Measurements from ENCODE around the gene ID3. TPM values are rescaled to one million over a fixed set of nuclear protein-coding genes. Genes with fewer than 3 reads are reported as not detected.

Gene ID3
- total RNA-seq, 1 experiment from 2014 or later, result 39.6 TPM

DNA sequence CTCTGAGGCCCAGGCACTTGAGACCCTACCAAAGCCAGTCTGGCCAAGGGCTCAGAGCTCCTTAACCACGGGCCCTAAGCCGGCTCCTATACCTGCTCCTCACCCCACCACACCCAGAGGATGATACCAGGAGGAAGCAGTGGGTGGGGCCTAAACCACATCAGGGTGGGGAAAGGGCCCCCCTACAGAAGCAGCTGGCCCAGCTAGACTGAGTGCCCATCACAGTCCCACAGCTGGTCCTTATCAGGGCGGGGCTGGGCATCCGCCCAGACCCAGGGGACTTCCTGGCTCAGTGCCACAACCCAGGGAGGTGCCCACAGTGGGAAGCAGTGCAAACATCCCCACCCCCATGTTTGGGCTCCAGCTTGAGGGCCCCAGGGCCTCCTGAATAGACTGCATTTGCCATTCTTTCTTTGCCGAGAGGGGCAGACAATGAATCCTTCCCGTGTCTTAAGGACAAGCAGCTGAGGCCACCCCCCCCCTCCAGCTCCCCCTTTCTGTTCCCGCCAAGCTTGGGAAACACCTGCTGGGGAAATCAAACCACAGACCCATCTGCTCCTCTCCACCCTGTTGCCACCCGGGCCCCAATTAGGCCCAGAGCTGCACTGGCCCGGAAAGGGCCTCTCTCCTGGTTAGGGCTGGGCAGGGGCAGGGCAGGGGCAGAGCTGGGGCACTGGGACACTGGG is 34.4 kb downstream of the ID3 start:
- no peak for ATAC-seq
- H3K27ac ChIP-seq (ENCODE audit: low read length), result no peak overlapping the region

DNA sequence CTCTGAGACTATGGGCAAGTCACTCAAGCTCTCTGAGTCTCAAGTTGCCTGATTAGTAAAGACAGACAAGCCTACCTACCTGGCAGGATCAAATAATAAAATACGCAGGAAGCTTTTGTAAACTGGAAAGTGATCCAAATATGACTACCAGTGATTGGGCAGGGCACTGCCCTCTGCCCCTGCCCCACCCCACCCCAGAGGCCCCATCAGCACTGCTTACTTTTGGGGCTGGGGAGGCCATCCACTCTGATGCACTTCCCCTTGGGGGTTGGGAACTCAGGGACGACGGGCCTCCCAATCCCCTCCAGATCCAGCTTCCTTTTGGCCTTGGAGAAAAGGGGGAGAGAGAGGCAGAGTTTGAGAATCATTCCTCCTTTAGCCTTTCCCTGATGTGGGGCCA is 35.1 kb downstream of the ID3 start:
- Histone ChIP-seq H3K36me3 (ENCODE audit: control insufficient read depth, insufficient read depth, low read length) (no peaks in the 10 kb centered on the region), H3K4me3 (ENCODE audit: low read depth in 2 of 2, low read length in 2 of 2) (no peak overlapping the region), H3K9me3 (ENCODE audit: control insufficient read depth, insufficient read depth, low read depth, low read length) (no peaks in the 10 kb centered on the region), H3K4me1 (ENCODE audit: control insufficient read depth, insufficient read depth, low read length) (peaks cover 17% of the 10 kb centered on the region), H3K27me3 (ENCODE audit: control insufficient read depth, insufficient read depth, low read length) (no peaks in the 10 kb centered on the region), H3K27ac (ENCODE audit: low read length) (no peak overlapping the region)
- POLR2A ChIA-PET, result no interaction called here
- TF ChIP-seq, protein P1, sequence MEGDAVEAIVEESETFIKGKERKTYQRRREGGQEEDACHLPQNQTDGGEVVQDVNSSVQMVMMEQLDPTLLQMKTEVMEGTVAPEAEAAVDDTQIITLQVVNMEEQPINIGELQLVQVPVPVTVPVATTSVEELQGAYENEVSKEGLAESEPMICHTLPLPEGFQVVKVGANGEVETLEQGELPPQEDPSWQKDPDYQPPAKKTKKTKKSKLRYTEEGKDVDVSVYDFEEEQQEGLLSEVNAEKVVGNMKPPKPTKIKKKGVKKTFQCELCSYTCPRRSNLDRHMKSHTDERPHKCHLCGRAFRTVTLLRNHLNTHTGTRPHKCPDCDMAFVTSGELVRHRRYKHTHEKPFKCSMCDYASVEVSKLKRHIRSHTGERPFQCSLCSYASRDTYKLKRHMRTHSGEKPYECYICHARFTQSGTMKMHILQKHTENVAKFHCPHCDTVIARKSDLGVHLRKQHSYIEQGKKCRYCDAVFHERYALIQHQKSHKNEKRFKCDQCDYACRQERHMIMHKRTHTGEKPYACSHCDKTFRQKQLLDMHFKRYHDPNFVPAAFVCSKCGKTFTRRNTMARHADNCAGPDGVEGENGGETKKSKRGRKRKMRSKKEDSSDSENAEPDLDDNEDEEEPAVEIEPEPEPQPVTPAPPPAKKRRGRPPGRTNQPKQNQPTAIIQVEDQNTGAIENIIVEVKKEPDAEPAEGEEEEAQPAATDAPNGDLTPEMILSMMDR (IDR thresholded peaks at IDR 0.05), result no peak
- TF ChIP-seq, protein P2, sequence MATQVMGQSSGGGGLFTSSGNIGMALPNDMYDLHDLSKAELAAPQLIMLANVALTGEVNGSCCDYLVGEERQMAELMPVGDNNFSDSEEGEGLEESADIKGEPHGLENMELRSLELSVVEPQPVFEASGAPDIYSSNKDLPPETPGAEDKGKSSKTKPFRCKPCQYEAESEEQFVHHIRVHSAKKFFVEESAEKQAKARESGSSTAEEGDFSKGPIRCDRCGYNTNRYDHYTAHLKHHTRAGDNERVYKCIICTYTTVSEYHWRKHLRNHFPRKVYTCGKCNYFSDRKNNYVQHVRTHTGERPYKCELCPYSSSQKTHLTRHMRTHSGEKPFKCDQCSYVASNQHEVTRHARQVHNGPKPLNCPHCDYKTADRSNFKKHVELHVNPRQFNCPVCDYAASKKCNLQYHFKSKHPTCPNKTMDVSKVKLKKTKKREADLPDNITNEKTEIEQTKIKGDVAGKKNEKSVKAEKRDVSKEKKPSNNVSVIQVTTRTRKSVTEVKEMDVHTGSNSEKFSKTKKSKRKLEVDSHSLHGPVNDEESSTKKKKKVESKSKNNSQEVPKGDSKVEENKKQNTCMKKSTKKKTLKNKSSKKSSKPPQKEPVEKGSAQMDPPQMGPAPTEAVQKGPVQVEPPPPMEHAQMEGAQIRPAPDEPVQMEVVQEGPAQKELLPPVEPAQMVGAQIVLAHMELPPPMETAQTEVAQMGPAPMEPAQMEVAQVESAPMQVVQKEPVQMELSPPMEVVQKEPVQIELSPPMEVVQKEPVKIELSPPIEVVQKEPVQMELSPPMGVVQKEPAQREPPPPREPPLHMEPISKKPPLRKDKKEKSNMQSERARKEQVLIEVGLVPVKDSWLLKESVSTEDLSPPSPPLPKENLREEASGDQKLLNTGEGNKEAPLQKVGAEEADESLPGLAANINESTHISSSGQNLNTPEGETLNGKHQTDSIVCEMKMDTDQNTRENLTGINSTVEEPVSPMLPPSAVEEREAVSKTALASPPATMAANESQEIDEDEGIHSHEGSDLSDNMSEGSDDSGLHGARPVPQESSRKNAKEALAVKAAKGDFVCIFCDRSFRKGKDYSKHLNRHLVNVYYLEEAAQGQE (IDR thresholded peaks at IDR 0.05; ENCODE audit: insufficient read depth in 1 of 2, low read depth in 2 of 2, low read length in 1 of 2), result no peak
- TF ChIP-seq POLR2AphosphoS5 (IDR thresholded peaks at IDR 0.05; ENCODE audit: low read depth, low read length) (no peak), SIN3A (IDR thresholded peaks at IDR 0.05; ENCODE audit: borderline replicate concordance, insufficient read depth, low read depth, low read length) (no peak), TCF7L2 (IDR thresholded peaks at IDR 0.05; ENCODE audit: low read depth, low read length) (no peak)
- intact Hi-C loops (cut with micrococcal nuclease; ENCODE audit: unreplicated experiment) (no loop called here), in situ Hi-C loops (cut with HindIII; ENCODE audit: low pct_unique_long_range_greater_than_20kb, low sequenced_read_pairs) (no loop called here)
- CTCF ChIA-PET, result interaction anchor here (1.0 kb wide), 1 partner anchor 27 kb away, joined by 3 read pairs; no protein-coding TSS in a partner anchor
- BruUV-seq (replicated peaks), result no TSS peak
- ATAC-seq (no peak), DNase-seq (ENCODE audit: low read depth, low spot score) (no peak)

More for the DNA sequence above, 34.4 kb downstream of the ID3 start:
- Histone ChIP-seq H3K27me3 (ENCODE audit: control insufficient read depth, insufficient read depth, low read length) (no peaks in the 10 kb centered on the region), H3K4me1 (ENCODE audit: control insufficient read depth, insufficient read depth, low read length) (peaks cover 24% of the 10 kb centered on the region), H3K4me3 (ENCODE audit: low read depth in 2 of 2, low read length in 2 of 2) (no peak overlapping the region), H3K9me3 (ENCODE audit: control insufficient read depth, insufficient read depth, low read depth, low read length) (no peaks in the 10 kb centered on the region), H3K36me3 (ENCODE audit: control insufficient read depth, insufficient read depth, low read length) (peaks cover under 1% of the 10 kb centered on the region; the same call in 1 of the 2 replicates)
- no peak for TF ChIP-seq POLR2AphosphoS5 (IDR thresholded peaks at IDR 0.05; ENCODE audit: low read depth, low read length)
- no peak for TF ChIP-seq TCF7L2 (IDR thresholded peaks at IDR 0.05; ENCODE audit: low read depth, low read length)
- TF ChIP-seq, protein P2 (IDR thresholded peaks at IDR 0.05; ENCODE audit: insufficient read depth in 1 of 2, low read depth in 2 of 2, low read length in 1 of 2), result no peak
- DNase-seq (ENCODE audit: low read depth, low spot score), result no peak
- in situ Hi-C loops (cut with HindIII; ENCODE audit: low pct_unique_long_range_greater_than_20kb, low sequenced_read_pairs) (no loop called here), intact Hi-C loops (cut with micrococcal nuclease; ENCODE audit: unreplicated experiment) (no loop called here)
- ChIA-PET POLR2A (no interaction called here), CTCF (interaction anchor here (1.0 kb wide), 1 partner anchor 28 kb away, joined by 3 read pairs; no protein-coding TSS in a partner anchor)
- no TSS peak for BruUV-seq (replicated peaks)

Data from Panc1 (cell line).